Neural progenitor cell (in vitro differentiated cells): ENCODE measurements around the gene GNG12.

Source experiments
- CTCF ChIP-seq: fragments of 200-600 bp; sonication (generic); IDR thresholded peaks from 2 replicates; pipeline ENCODE4 v1.5.1; 2017; ENCODE audit warnings: antibody characterized with exemption, mild to moderate bottlenecking
- EZH2 ChIP-seq: fragments of 200-600 bp; sonication (generic); IDR thresholded peaks from 2 replicates; pipeline ENCODE4 v1.6.1; 2017; ENCODE audit warnings: antibody characterized with exemption, mild to moderate bottlenecking, moderate library complexity
- EZH2phosphoT487 ChIP-seq: fragments of 200-600 bp; sonication (generic); IDR thresholded peaks from 2 replicates; pipeline ENCODE4 v1.6.1; 2017; ENCODE audit warnings: antibody characterized with exemption

- TF ChIP-seq EZH2phosphoT487 (no peak), CTCF (no peak), EZH2 (no peak)
Observed at GRCh38 chr1:67863637-67864036, 30.4 kb upstream of the GNG12 start.
